HG03097 (cell line): ENCODE results near the gene MAPKAPK3.
A peak's percentile ranks its signal among the peaks of the same experiment; 100 is the strongest.

Experiments used
- ATAC-seq: cut with Tn5 transposase; IDR thresholded peaks from one replicate; pipeline ENCODE4 v1.9.1; 2021; ENCODE audit not compliant: unreplicated experiment, low FRiP score

Gene MAPKAPK3

DNA sequence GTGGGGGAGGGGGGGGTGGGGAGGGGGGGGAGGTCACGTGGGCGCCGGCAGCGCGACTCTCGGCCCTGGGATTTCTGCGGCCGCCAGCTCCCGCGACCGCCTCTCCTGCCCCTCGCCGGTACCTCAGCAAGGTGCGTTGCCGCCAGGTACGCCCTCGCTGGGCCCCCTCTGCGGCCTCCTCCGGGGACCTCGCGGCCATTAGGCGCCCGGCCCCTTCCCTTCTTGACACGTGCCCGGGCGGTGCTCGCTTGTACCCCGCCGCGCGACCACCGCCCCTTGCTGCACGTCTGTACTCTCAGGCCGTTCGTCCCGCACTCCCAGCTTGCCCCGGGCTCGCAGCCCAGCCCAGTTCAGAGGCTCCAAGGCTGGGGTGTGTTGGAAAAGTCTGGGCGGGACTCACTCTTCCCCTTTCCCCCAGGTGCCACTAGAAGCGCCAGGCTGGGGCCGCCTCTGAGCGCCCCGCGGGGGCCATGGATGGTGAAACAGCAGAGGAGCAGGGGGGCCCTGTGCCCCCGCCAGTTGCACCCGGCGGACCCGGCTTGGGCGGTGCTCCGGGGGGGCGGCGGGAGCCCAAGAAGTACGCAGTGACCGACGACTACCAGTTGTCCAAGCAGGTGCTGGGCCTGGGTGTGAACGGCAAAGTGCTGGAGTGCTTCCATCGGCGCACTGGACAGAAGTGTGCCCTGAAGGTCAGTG lies at the start of gene MAPKAPK3:
TSS of gene MAPKAPK3 (plus strand) at position 56 of the 696 bp plus-strand sequence. CDS start at position 471, 415 bp downstream.
- peak; percentile 16 for ATAC-seq

GRCh38 chr3:50567386-50568167 lies 49.4 kb upstream of the MAPKAPK3 start, which contains the start of gene C3orf18:
Gene C3orf18, minus strand, starts transcription at chr3:50567747. Its CDS starts 2,048 bp downstream, at chr3:50565699.
- ATAC-seq: peak; percentile 78

DNA sequence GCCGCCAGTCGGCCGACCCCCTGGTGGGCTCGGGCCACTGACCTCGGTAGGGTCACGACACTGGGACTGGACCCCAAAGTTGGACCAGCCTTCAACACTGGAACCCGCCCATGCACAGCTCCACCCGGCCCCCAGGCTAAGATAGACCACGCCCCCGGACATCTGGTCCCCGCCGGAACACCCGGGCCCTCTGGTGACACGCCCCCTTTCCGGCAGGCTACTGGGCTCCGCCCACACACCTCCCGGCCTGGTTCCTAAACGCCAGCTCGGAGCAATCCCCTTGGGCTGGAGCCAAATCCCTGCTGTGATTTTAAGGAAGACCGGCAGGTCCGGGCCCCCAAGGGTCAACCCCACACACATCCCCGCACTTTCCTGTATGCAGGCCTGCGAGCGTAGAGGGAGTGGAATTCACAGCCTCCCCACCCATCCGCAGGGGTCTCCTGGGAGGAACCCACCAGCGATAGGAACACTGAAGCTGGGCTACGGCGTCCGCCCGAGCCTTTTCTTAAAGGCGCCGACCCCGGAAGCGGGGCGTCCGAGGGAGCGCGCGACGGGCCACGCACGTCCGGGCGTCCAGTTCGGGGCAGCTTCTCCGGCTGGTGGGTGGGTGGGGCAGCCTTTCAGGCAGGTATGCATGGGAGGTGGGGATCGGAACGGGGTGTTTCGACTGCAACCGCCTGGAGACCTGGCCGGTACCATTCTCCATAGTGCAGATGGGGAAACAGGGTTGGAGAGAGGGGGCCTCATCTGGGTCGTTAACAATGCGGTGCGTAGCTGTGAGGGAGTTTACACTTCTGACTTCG lies 47.8 kb upstream of the MAPKAPK3 start, which contains the start of gene HEMK1:
TSS of gene HEMK1 (plus strand) at position 576 of the 803 bp plus-strand sequence. CDS start 1,583 bp downstream, outside the sequence.
- ATAC-seq: peak; percentile 61

DNA sequence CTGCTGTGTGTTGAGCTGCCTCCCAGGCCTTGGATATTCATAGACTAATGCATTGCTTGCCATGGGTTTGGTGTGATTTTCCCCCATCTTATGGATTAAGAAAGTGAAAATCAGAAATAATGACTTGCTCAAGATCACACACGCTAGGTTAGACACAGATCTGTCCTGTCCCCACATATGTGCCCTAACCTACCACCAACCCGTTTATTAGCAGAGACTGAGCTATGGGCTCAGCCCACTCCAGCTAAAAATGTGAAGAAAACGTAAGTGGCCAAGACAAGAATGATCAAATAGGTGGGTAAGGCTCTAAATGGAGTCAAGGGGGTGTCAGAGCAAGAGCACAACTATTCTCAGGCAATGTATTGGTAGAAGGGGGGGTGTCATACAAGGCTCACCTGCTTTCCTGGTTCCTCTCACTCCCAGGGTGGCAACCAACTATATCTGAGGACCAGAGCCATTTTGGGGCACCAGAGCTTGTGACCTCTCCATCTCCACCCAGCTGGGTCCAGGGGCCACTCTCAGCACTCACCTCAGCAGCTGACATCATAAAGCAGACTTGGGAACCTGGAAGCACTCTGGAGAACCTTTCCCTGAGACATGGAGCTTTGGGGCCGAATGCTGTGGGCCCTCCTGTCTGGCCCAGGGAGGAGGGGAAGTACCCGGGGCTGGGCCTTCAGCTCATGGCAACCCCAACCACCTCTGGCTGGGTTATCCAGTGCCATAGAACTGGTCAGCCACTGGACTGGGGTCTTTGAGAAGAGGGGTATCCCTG lies 46.3 kb upstream of the MAPKAPK3 start:
- no peak for ATAC-seq

DNA sequence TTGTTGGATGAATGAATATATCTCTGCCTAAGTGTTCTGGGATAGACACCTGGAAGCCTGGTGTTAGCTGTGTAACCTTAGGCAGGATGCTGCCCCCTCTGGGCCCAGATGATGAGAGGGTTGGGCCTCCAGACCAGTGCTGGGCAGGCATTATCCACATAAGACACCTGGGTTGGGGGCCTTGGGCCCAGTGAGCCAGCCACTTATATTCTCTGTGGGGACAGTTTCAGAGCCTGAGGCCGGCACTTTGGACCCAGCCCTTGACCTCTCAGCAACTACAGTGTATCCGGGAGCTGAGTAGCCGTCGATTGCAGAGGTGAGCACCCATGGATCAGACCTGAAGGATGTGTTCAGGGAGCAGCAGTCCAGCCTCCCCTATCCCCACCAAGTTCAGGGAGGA lies 45.5 kb upstream of the MAPKAPK3 start:
- no peak for ATAC-seq

- ATAC-seq: no peak
Measured at GRCh38 chr3:50572158-50572557, 44.8 kb upstream of the MAPKAPK3 start.

- ATAC-seq: no peak
Measured at GRCh38 chr3:50572801-50573371, 44.1 kb upstream of the MAPKAPK3 start.

- no peak for ATAC-seq
Measured at GRCh38 chr3:50573566-50574443, 43.1 kb upstream of the MAPKAPK3 start.

GRCh38 chr3:50574444-50574831 lies 42.5 kb upstream of the MAPKAPK3 start:
- no peak for ATAC-seq

- ATAC-seq: no peak
Measured at GRCh38 chr3:50575372-50575771, 41.6 kb upstream of the MAPKAPK3 start.

GRCh38 chr3:50577348-50577747 lies 39.6 kb upstream of the MAPKAPK3 start:
- no peak for ATAC-seq

DNA sequence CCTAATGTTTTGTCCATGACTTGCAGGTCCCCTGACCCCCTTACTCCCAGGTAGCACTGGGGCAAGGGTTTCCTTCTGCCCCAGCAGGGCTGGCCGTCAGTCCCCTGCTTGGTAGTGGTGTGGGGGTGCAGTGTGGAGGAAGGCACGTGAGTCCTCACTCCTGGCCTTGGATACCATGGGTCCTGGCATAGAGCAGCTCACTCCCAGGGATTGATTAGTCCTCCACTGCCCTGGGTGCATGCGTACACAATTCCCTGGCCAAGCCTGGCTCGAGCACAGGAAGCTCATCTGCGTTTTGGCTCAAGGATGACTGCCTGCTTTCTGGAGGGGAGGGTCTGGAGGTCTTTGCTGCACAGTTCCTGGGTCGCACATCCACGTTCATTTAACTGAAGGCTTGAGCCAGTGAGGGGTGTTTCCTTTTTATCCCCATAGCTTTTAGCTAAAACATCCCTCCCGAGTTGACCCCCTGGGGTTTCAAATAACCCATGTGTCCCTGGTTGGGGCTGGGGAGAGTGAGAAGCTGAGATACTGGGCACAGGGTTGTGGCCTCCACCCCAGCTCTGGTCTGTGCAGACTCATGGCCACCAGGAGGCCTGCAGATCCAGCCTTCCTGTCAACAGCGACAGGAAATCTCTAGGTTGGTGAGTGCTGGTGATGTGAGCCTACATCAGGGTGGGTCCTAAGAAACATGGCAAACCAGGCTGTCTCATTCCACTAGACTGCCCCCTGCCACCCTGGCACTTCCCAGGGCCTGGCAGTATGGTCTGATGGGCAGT lies 36.1 kb upstream of the MAPKAPK3 start:
- no peak for ATAC-seq

DNA sequence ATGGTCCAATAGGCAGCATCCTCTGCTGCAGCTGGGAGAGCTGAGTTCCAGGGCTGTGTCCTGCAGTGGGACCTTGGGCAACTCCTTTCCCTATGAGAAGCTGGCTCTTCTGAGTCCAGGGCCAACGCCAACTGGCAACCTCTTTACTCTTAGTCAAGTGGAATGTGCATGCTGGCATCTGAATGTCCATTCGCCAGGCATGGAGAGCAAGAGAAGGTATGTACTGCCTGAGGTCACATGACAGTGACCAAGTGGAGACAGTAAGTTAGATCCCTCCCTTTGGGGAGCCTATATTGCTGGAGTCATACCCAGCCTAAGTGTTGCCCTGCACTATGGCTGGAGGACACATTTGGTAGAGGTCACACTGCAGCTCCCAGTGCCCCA lies 35.5 kb upstream of the MAPKAPK3 start:
- no peak for ATAC-seq

DNA sequence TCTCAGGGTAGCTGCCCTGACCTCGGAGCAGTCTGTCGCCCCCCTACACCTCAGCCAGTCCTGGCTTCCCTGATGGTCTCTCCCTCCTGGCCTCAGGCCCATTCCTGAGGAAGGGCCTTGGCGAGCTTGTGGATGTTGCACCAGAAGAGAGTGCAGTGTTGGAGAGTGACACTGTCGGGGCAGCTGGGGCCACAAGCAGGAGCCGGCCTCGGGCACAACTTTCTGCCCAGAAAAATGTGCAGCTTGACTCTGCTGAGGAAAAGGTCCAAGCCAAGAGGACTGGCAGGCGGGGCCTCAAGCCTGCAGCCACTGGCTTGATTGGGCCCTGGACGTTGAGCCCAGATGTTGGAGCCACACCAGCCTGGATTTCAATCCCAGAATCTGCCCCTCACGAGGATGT lies 34.9 kb upstream of the MAPKAPK3 start:
- ATAC-seq: no peak

- no peak for ATAC-seq
Measured at GRCh38 chr3:50583897-50584296, 33.1 kb upstream of the MAPKAPK3 start.

GRCh38 chr3:50584391-50584790 lies 32.6 kb upstream of the MAPKAPK3 start:
- ATAC-seq: no peak

DNA sequence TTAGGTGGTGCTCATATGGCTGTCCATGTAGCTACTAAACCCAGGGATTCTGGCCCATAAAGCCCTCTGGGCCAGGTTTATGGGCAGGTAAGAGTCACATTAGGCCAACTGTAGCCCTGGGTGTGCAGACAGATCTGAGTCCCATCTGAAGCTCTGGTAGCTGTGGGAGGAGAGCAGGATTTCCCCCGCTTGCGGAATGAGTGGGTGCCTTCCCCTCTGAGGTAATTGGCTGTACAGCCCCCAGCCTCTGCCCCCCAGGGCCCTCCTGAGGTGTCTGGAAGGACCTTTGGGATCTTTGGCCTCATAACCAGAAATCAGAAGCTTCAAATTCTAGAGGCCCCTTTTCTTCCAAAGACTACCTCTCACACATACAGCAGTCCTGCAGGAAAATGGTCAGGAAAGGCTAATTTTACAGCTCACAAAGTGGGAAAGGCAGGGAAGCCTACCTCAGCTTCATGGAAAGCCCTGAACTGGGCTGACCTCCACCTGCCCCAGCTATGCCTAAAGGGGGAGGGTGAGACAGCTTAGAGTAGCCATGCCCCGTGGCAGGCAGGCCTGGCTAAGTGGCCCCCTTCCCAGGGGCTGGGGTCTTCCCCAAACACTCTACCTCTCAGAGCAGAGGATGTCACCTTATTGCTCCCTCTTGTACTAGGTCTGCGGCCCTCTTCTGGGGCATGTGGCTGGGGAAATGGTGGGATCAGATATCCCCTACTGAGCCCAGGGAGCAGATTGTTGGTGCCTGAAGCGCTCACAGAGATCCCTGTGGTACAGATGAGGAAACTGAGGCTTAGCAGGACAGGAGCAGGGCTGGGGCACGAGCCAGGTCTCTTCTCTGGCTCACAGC lies 30.8 kb upstream of the MAPKAPK3 start:
- no peak for ATAC-seq
